Activated CD4-positive, alpha-beta T cell treated with anti-CD3 and anti-CD28 coated beads, Interleukin-2, amount 50 U/mL, for 16 hours (primary cell): ENCODE data around the gene TULP3.
"Not testable (repeated sequence)": the region's sequence is repeated elsewhere in the genome, so short reads cannot be mapped to it uniquely, and the experiment has no call there.

ENCODE experiments used
- DNase-seq: peaks from one replicate; pipeline ENCODE4 v3.0.0-alpha.2; 2020

TULP3 gene

GRCh38 chr12:2890388-2891239 lies at the start of gene TULP3:
TULP3 (plus strand) TSS chr12:2890891; CDS start chr12:2890948, 57 bp downstream.
- peak; percentile 98 for DNase-seq

- DNase-seq: no peak
These were observed 49.5 kb upstream of the TULP3 start for GRCh38 chr12:2841056-2841650.

GRCh38 chr12:2842948-2843347 lies 47.7 kb upstream of the TULP3 start:
- DNase-seq: no peak

- no peak for DNase-seq
These were observed 45.9 kb upstream of the TULP3 start for GRCh38 chr12:2844786-2845185.

GRCh38 chr12:2845280-2845679 lies 45.4 kb upstream of the TULP3 start:
- no peak for DNase-seq

- DNase-seq: no peak
These were observed 38.8 kb upstream of the TULP3 start for GRCh38 chr12:2851931-2852330.

- peak; percentile 42 for DNase-seq
These were observed 37.1 kb upstream of the TULP3 start for GRCh38 chr12:2853626-2854025.

GRCh38 chr12:2854669-2855453 lies 35.8 kb upstream of the TULP3 start:
- no peak for DNase-seq

GRCh38 chr12:2855546-2855945 lies 35.1 kb upstream of the TULP3 start:
- no peak for DNase-seq

- DNase-seq: no peak
These were observed 34.6 kb upstream of the TULP3 start for GRCh38 chr12:2856051-2856450.

GRCh38 chr12:2857021-2857431 lies 33.7 kb upstream of the TULP3 start, which contains the start of gene TEX52:
TEX52 (minus strand) TSS chr12:2857039; CDS start chr12:2857026, 13 bp downstream.
- no peak for DNase-seq

GRCh38 chr12:2857576-2857975 lies 33.1 kb upstream of the TULP3 start:
- no peak for DNase-seq

GRCh38 chr12:2858334-2858733 lies 32.4 kb upstream of the TULP3 start:
- DNase-seq: no peak

GRCh38 chr12:2858944-2859421 lies 31.7 kb upstream of the TULP3 start:
- no peak for DNase-seq

GRCh38 chr12:2860170-2860569 lies 30.5 kb upstream of the TULP3 start:
- no peak for DNase-seq

GRCh38 chr12:2862876-2863275 lies 27.8 kb upstream of the TULP3 start:
- DNase-seq: no peak

- not testable (repeated sequence) for DNase-seq
These were observed 27.3 kb upstream of the TULP3 start for GRCh38 chr12:2863402-2863801.

GRCh38 chr12:2864198-2864597 lies 26.5 kb upstream of the TULP3 start:
- no peak for DNase-seq

GRCh38 chr12:2868986-2869632 lies 21.6 kb upstream of the TULP3 start:
- DNase-seq: not testable (repeated sequence)

GRCh38 chr12:2876431-2877046 lies 14.2 kb upstream of the TULP3 start:
- peak; percentile 51 for DNase-seq

GRCh38 chr12:2877047-2877952 lies 13.4 kb upstream of the TULP3 start, which contains the start of the genes FOXM1 and RHNO1:
FOXM1 (minus strand) TSS chr12:2877174; CDS start chr12:2874478, 2,696 bp downstream.
RHNO1 (plus strand) TSS chr12:2877223; CDS start chr12:2885367, 8,144 bp downstream.
- peak; percentile 90 for DNase-seq
